GM19025 (cell line): ENCODE measurements around the gene CABCOCO1.

ENCODE experiments used
- ATAC-seq: cut with Tn5 transposase; IDR thresholded peaks from one replicate; pipeline ENCODE4 v1.9.1; 2021; ENCODE audit warnings: mild to moderate bottlenecking, low read depth, moderate library complexity; ENCODE audit not compliant: unreplicated experiment

The CABCOCO1 gene

GRCh38 chr10:61752111-61753011, 89.6 kb downstream of the CABCOCO1 start:
- ATAC-seq = peak; percentile 39

- no peak for ATAC-seq
Observed at GRCh38 chr10:61753453-61753852, 90.7 kb downstream of the CABCOCO1 start.

GRCh38 chr10:61754587-61755550, 92.1 kb downstream of the CABCOCO1 start:
- ATAC-seq = no peak

- ATAC-seq = no peak
Observed at GRCh38 chr10:61757001-61757400, 94.3 kb downstream of the CABCOCO1 start.

- no peak for ATAC-seq
Observed at GRCh38 chr10:61757525-61758397, 95.0 kb downstream of the CABCOCO1 start.

- no peak for ATAC-seq
Observed at GRCh38 chr10:61758433-61758832, 95.7 kb downstream of the CABCOCO1 start.

GRCh38 chr10:61759751-61760150, 97.0 kb downstream of the CABCOCO1 start:
- no peak for ATAC-seq

GRCh38 chr10:61760943-61761824, 98.5 kb downstream of the CABCOCO1 start:
- no peak for ATAC-seq

- ATAC-seq = no peak
Observed at GRCh38 chr10:61761825-61762217, 99.1 kb downstream of the CABCOCO1 start.

GRCh38 chr10:61763778-61764177, 101.0 kb downstream of the CABCOCO1 start:
- ATAC-seq = no peak

GRCh38 chr10:61764486-61764885, 101.8 kb downstream of the CABCOCO1 start:
- no peak for ATAC-seq

GRCh38 chr10:61765176-61766087, 102.7 kb downstream of the CABCOCO1 start:
- ATAC-seq = no peak

- no peak for ATAC-seq
Observed at GRCh38 chr10:61766927-61767326, 104.2 kb downstream of the CABCOCO1 start.

- ATAC-seq = no peak
Observed at GRCh38 chr10:61774031-61774430, 111.3 kb downstream of the CABCOCO1 start.

- ATAC-seq = no peak
Observed at GRCh38 chr10:61775111-61775510, 112.4 kb downstream of the CABCOCO1 start.

GRCh38 chr10:61776615-61777266, 114.0 kb downstream of the CABCOCO1 start:
- ATAC-seq = no peak

GRCh38 chr10:61778137-61778536, 115.4 kb downstream of the CABCOCO1 start:
- ATAC-seq = no peak

GRCh38 chr10:61779276-61779675, 116.5 kb downstream of the CABCOCO1 start:
- ATAC-seq = no peak
